ENCODE measurements around the gene DOCK11. TPM values are rescaled to one million over a fixed set of nuclear protein-coding genes. Genes with fewer than 3 reads are reported as not detected.
"Not testable (repeated sequence)": the region's sequence is repeated elsewhere in the genome, so short reads cannot be mapped to it uniquely, and the experiment has no call there.

DOCK11 gene
- total RNA-seq, 1 donor from 2014 or later: 27.8 TPM

DNA sequence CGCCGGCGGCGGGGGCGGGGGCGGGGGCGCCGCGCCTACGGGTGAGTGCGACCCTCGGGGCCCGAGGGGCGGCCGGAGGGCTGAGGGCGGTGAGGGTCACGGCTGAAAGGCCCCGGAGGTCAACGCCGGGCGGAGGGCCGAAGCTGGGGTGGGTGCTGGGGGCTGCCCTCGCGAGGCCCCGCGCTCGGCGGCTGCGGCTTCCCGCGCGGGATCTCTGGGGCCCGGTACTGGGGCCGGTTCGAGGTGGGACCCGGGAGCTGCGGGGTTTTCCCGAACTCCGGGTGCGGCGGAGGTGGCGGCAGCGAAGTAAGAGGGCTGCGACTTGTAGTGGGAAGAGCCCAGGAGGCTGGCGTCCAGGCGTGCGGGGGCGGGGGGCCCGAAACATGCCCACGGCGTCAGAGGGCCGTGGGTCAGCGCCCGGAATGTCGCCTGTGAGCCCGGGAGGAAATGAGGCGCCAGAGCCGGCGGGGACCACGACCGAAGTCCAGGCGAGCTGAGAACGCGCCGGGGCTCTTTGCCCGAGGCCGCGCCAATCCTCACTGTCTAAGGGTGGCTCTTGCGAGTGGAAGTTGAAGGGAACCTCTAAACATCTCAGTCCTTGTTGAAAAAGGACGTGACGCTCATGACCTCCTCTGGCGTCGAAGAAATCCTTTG is 232.2 kb downstream of the DOCK11 start:
- peaks cover 32% of the 10 kb centered on the region for H3K27me3 Mint-ChIP-seq
- peaks cover 2% of the 10 kb centered on the region for H3K4me1 Mint-ChIP-seq
- DNase-seq: no peak
- intact Hi-C loops (cut with micrococcal nuclease): no loop called here
- H3K4me3 Mint-ChIP-seq: peak overlapping the region; percentile 57
- H3K27ac Mint-ChIP-seq: no peak overlapping the region
- no peaks in the 10 kb centered on the region for H3K36me3 Mint-ChIP-seq (ENCODE audit: low read depth)
- no peaks in the 10 kb centered on the region for H3K9me3 Mint-ChIP-seq

DNA sequence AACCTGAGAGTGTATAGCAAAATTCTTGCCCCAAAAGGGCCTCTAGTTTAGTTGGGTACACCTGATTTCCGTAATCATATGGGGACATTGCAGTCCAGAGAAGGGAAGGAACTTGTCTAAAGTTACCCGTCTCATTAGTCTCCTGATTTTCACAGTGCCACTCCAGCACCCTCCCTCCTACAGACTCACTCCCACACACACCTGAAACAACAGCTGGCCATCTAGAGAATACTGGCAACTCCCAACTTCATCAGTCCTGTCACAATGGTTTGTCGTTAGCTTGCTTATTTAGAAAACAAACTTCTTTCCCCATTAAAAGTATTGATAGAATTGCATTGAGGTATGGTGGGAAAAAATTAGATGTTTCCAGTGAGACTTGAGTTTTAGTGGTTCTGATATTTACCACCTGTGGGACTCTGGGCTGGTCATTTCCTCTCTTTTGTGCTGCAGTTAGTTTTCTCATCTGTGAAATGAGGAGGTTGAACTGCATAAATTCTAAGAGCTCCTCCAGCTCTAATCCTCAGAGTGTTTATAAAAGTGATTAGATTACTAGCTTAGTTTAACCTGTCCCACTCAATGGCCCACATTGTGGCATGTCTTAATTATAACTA is 233.5 kb downstream of the DOCK11 start:
- Mint-ChIP-seq H3K36me3 (ENCODE audit: low read depth) (no peaks in the 10 kb centered on the region), H3K27ac (no peak overlapping the region), H3K27me3 (peaks cover 32% of the 10 kb centered on the region), H3K4me1 (peaks cover 2% of the 10 kb centered on the region), H3K9me3 (no peaks in the 10 kb centered on the region), H3K4me3 (no peak overlapping the region)
- intact Hi-C loops (cut with micrococcal nuclease): no loop called here
- DNase-seq: no peak

DNA sequence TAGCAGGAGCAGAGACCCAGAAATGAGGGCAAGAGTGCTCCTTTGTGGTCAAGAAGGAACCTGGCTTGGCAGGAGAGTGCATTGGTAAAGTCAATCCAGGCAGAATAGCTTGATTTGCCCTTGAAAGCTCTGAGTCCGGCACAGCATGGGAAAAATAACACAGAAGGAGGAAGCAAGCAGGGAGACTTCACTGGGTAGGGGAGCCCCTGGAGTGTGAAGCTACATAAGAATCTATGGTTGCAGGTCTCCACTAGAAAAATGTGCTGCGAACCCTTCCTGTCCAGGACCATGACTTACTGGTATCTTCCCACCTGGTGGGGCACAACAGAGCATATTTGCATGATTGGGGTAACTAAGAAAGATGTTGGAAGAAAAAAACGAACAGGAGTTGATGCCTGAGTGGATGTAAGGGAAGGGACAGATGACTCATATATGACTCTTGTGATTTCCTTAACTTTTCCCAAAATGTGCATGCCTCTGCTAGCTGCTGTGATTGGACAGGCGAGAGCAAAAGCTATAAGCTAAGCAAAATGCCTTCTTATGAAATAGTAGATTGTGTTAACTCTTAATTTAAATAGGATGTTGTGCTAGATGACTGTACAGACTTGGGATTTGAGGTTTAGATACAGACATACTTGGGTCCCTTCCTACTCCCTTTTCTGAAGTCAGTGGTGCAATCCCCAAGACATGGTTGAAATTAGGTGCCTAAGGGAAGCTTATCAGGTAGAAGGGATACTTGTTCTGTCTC is 235.1 kb downstream of the DOCK11 start:
- H3K36me3 Mint-ChIP-seq (ENCODE audit: low read depth): no peaks in the 10 kb centered on the region
- no peak overlapping the region for H3K27ac Mint-ChIP-seq
- peaks cover 5% of the 10 kb centered on the region for H3K4me1 Mint-ChIP-seq
- intact Hi-C loops (cut with micrococcal nuclease): no loop called here
- peaks cover 37% of the 10 kb centered on the region for H3K27me3 Mint-ChIP-seq
- H3K9me3 Mint-ChIP-seq: peaks cover 3% of the 10 kb centered on the region
- no peak overlapping the region for H3K4me3 Mint-ChIP-seq
- no peak for DNase-seq

- DNase-seq; intact Hi-C loops (cut with micrococcal nuclease); H3K27ac Mint-ChIP-seq; H3K4me1 Mint-ChIP-seq; H3K36me3 Mint-ChIP-seq (ENCODE audit: low read depth); H3K4me3 Mint-ChIP-seq; H3K9me3 Mint-ChIP-seq: not testable (repeated sequence)
- H3K27me3 Mint-ChIP-seq: peaks cover 35% of the 10 kb centered on the region
These were observed 236.9 kb downstream of the DOCK11 start for GRCh38 chrX:118732551-118732950.

DNA sequence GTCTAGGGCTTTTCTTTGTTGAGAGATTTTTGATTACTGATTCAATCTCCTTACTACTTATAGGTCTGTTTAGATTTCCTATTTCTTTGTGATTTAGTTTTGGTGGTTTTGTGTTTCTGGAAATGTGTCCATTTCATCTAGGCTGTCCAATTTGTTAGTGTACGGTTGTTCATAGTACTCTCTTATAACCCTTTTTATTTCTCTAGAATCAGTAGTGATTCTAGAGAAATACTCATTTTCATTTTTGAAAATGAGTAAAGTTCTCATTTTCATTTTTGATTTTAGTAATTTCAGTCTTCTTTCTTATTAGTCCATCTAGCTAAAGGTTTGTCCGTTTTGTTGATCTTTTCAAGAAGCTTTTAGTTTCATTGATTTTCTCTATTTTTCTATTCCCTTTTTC is 239.3 kb downstream of the DOCK11 start:
- Mint-ChIP-seq H3K4me1 (peaks cover 5% of the 10 kb centered on the region), H3K36me3 (ENCODE audit: low read depth) (no peaks in the 10 kb centered on the region), H3K27ac (no peak overlapping the region), H3K27me3 (peaks cover 19% of the 10 kb centered on the region), H3K9me3 (peaks cover 3% of the 10 kb centered on the region), H3K4me3 (no peak overlapping the region)
- intact Hi-C loops (cut with micrococcal nuclease): no loop called here
- DNase-seq: no peak

Other genes with a start within 250 kb of the DOCK11 start
- 10.3 and 11.0 TPM in 2 replicates for gene WDR44, start 149.7 kb upstream of the DOCK11 start, total RNA-seq
- 0.33 and 0.36 TPM in 2 replicates for gene IL13RA1, start 231.8 kb downstream of the DOCK11 start, total RNA-seq